Smooth muscle cell (in vitro differentiated cells): Measurements from ENCODE around the gene NECAB2. TPM values are rescaled to one million over a fixed set of nuclear protein-coding genes. Genes with fewer than 3 reads are reported as not detected.

Source experiments
- DNase-seq: peaks from one replicate; lab custom pipeline; 2025; ENCODE audit not compliant: unreplicated experiment; lab: John Stamatoyannopoulos, UW
- H2AFZ ChIP-seq: fragments of 200-600 bp; sonication (generic); 2 replicates; pipeline ENCODE4 v1.6.0; 2016; ENCODE audit warnings: antibody characterized with exemption, low read depth, mild to moderate bottlenecking
- H3F3A ChIP-seq: fragments of 200-600 bp; sonication (generic); 2 replicates; pipeline ENCODE4 v1.6.0; 2017; ENCODE audit warnings: antibody characterized with exemption, low read depth
- H3K27ac ChIP-seq: fragments of 200-600 bp; sonication (generic); 2 replicates; pipeline ENCODE4 v1.5.1; 2016; ENCODE audit warnings: low read depth, mild to moderate bottlenecking
- H3K27me3 ChIP-seq: fragments of 200-600 bp; sonication (generic); 2 replicates; pipeline ENCODE4 v1.6.1; 2016; ENCODE audit warnings: low read depth, mild to moderate bottlenecking
- H3K36me3 ChIP-seq: fragments of 200-600 bp; sonication (generic); 2 replicates; pipeline ENCODE4 v1.5.1; 2016; ENCODE audit warnings: low read depth
- H3K4me1 ChIP-seq: fragments of 200-600 bp; sonication (generic); 2 replicates; pipeline ENCODE4 v1.5.1; 2016; ENCODE audit warnings: low read depth
- H3K4me2 ChIP-seq: fragments of 200-600 bp; sonication (generic); 2 replicates; pipeline ENCODE4 v1.6.0; 2016; ENCODE audit warnings: mild to moderate bottlenecking
- H3K4me3 ChIP-seq: fragments of 200-600 bp; sonication (generic); 2 replicates; pipeline ENCODE4 v1.5.1; 2016; ENCODE audit warnings: mild to moderate bottlenecking
- H3K79me2 ChIP-seq: fragments of 200-600 bp; sonication (generic); 2 replicates; pipeline ENCODE4 v1.6.0; 2016; ENCODE audit warnings: low read depth, mild to moderate bottlenecking
- H3K9ac ChIP-seq: fragments of 200-600 bp; sonication (generic); 2 replicates; pipeline ENCODE4 v1.6.0; 2016; ENCODE audit warnings: low read depth
- H3K9me3 ChIP-seq: fragments of 200-600 bp; sonication (generic); replicated peaks from 2 replicates; pipeline ENCODE4 v1.5.1; 2016; ENCODE audit warnings: low read depth
- H4K20me1 ChIP-seq: fragments of 200-600 bp; sonication (generic); 2 replicates; pipeline ENCODE4 v1.6.0; 2016; ENCODE audit warnings: low read depth
- CTCF ChIP-seq: fragments of 200-600 bp; sonication (generic); IDR thresholded peaks from 2 replicates; pipeline ENCODE4 v1.5.1; 2017; ENCODE audit warnings: borderline replicate concordance, mild to moderate bottlenecking, antibody characterized with exemption; ENCODE audit not compliant: insufficient read depth, poor library complexity, severe bottlenecking
- WGBS: methylation state at CpG from one replicate; pipeline ENCODE4 v1.1.7; 2016; ENCODE audit warnings: low lambda C conversion rate; 5-methylcytosine and 5-hydroxymethylcytosine counted together
- polyA plus RNA-seq: library from polyadenylated mRNA; unstranded; fragments of >200 nt; fragmentation: Nextera tagmentation; extraction: Ambion mirVana; gene quantifications from 2 replicates; pipeline ENCODE4 v1.2.1, GENCODE V29; 2016
- total RNA-seq: library from RNA; depleted of rRNA; stranded (reverse); fragments of >200 nt; gene quantifications from 2 replicates; pipeline ENCODE4 v1.2.3, GENCODE V29; 2014

The NECAB2 gene
- total and polyA plus RNA-seq, 2 experiments from 2014 or later, result 0.22 to 1.7 TPM

GRCh38 chr16:84004442-84004841 lies 36.4 kb downstream of the NECAB2 start:
- H3K79me2 ChIP-seq, result no peaks in the 10 kb centered on the region
- H3K4me1 ChIP-seq, result no peaks in the 10 kb centered on the region
- H3K9ac ChIP-seq, result no peak overlapping the region
- H3K36me3 ChIP-seq, result no peaks in the 10 kb centered on the region
- no peaks in the 10 kb centered on the region for H3F3A ChIP-seq
- WGBS, result 91% methylated on average over 7 of the region's 7 CpGs
- H3K9me3 ChIP-seq, result no peaks in the 10 kb centered on the region
- no peak for TF ChIP-seq CTCF
- H3K27ac ChIP-seq, result no peak overlapping the region
- DNase-seq, result no peak
- no peak overlapping the region for H3K4me3 ChIP-seq
- peaks cover 7% of the 10 kb centered on the region for H3K27me3 ChIP-seq
- no peak overlapping the region for H2AFZ ChIP-seq
- H3K4me2 ChIP-seq, result no peak overlapping the region
- no peaks in the 10 kb centered on the region for H4K20me1 ChIP-seq

GRCh38 chr16:84005391-84005790 lies 37.3 kb downstream of the NECAB2 start:
- H3K27ac ChIP-seq, result no peak overlapping the region
- DNase-seq, result no peak
- no peak overlapping the region for H3K9ac ChIP-seq
- no peaks in the 10 kb centered on the region for H3K4me1 ChIP-seq
- WGBS, result 91% methylated on average over 5 of the region's 5 CpGs
- H3K9me3 ChIP-seq, result no peaks in the 10 kb centered on the region
- no peaks in the 10 kb centered on the region for H3K79me2 ChIP-seq
- H3K4me3 ChIP-seq, result no peak overlapping the region
- H3K4me2 ChIP-seq, result no peak overlapping the region
- H3F3A ChIP-seq, result no peaks in the 10 kb centered on the region
- H2AFZ ChIP-seq, result no peak overlapping the region
- H3K36me3 ChIP-seq, result no peaks in the 10 kb centered on the region
- no peak for TF ChIP-seq CTCF
- H4K20me1 ChIP-seq, result no peaks in the 10 kb centered on the region
- H3K27me3 ChIP-seq, result peaks cover 7% of the 10 kb centered on the region

DNA sequence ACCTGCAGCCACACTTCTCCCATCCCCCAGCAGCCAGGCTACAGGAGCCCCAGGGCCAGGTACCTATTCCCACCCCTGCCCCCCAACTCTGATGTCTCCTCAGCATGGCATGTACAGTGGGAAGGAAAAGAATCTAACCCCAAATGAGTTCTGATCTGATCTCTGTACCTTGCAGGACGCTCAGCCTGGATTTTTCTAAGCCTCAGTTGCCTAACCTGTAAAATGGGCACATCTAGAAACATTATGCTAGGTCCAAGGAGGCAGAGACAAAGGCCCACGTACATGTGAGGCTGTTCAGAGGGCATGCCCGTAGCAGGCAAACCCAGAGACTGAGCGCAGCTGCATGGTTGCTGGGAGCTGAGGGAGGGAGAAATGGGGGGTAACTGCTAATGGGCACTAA lies 39.5 kb downstream of the NECAB2 start:
- H3K27me3 ChIP-seq, result peaks cover 7% of the 10 kb centered on the region
- H4K20me1 ChIP-seq, result no peaks in the 10 kb centered on the region
- H3K4me3 ChIP-seq, result no peak overlapping the region
- no peak for TF ChIP-seq CTCF
- no peak overlapping the region for H3K27ac ChIP-seq
- no peaks in the 10 kb centered on the region for H3F3A ChIP-seq
- H3K9me3 ChIP-seq, result no peaks in the 10 kb centered on the region
- H3K4me1 ChIP-seq, result no peaks in the 10 kb centered on the region
- no peaks in the 10 kb centered on the region for H3K79me2 ChIP-seq
- DNase-seq, result no peak
- H3K9ac ChIP-seq, result no peak overlapping the region
- H3K4me2 ChIP-seq, result no peak overlapping the region
- no peaks in the 10 kb centered on the region for H3K36me3 ChIP-seq
- 83% methylated on average over 4 of the region's 4 CpGs for WGBS
- H2AFZ ChIP-seq, result no peak overlapping the region

DNA sequence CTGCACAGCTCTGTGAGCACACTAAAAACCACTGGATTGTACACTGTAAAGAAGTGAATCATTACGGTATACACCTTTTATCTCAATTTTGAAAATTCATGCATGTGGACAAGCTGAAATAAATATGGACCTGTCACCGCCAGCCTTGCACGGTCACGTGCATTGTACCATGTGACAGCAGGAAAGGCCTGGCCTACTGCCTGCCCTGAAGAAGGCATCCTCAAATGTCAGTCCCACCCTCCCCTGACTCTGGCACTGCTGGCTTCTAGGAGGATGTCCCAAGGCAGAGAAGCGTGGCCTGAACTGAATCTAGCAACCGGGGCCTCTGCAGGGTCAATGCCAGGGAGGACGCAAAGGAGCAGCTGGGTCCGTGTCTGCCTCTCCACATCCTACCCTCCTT lies 39.9 kb downstream of the NECAB2 start:
- H4K20me1 ChIP-seq, result no peaks in the 10 kb centered on the region
- H3K4me1 ChIP-seq, result no peaks in the 10 kb centered on the region
- no peak for DNase-seq
- no peaks in the 10 kb centered on the region for H3K79me2 ChIP-seq
- no peak overlapping the region for H2AFZ ChIP-seq
- WGBS, result 92% methylated on average over 8 of the region's 8 CpGs
- H3K27me3 ChIP-seq, result peaks cover 7% of the 10 kb centered on the region
- no peak overlapping the region for H3K27ac ChIP-seq
- H3K9ac ChIP-seq, result no peak overlapping the region
- no peaks in the 10 kb centered on the region for H3K9me3 ChIP-seq
- no peak overlapping the region for H3K4me3 ChIP-seq
- H3K36me3 ChIP-seq, result no peaks in the 10 kb centered on the region
- no peak overlapping the region for H3K4me2 ChIP-seq
- no peak for TF ChIP-seq CTCF
- no peaks in the 10 kb centered on the region for H3F3A ChIP-seq
